HG03095 (cell line): ENCODE data around the gene ZNF264.
"Not testable (repeated sequence)": the region's sequence is repeated elsewhere in the genome, so short reads cannot be mapped to it uniquely, and the experiment has no call there.

Experiments used
- ATAC-seq: cut with Tn5 transposase; IDR thresholded peaks from one replicate; pipeline ENCODE4 v1.9.1; 2021; ENCODE audit warnings: moderate library complexity; ENCODE audit not compliant: unreplicated experiment

Gene ZNF264

GRCh38 chr19:57191141-57192076, at the start of gene ZNF264:
TSS of gene ZNF264 (plus strand) at chr19:57191500. CDS start at chr19:57191914, 414 bp downstream.
- ATAC-seq: peak; percentile 88

GRCh38 chr19:57141699-57142098, 49.6 kb upstream of the ZNF264 start:
- ATAC-seq: no peak

- no peak for ATAC-seq
These were observed 38.4 kb upstream of the ZNF264 start for GRCh38 chr19:57152921-57153320.

- ATAC-seq: no peak
These were observed 29.2 kb upstream of the ZNF264 start for GRCh38 chr19:57161985-57162539.

- ATAC-seq: no peak
These were observed 25.5 kb upstream of the ZNF264 start for GRCh38 chr19:57165846-57166245.

GRCh38 chr19:57167385-57167784, 23.9 kb upstream of the ZNF264 start, which contains the start of gene DUXA:
TSS of gene DUXA (minus strand) at chr19:57167485. CDS start at chr19:57167443, 42 bp downstream.
- ATAC-seq: no peak

GRCh38 chr19:57171551-57172081, 19.7 kb upstream of the ZNF264 start:
- no peak for ATAC-seq

- no peak for ATAC-seq
These were observed 999 bp upstream of the ZNF264 start for GRCh38 chr19:57190301-57190700.

- ATAC-seq: no peak
These were observed 749 bp downstream of the ZNF264 start for GRCh38 chr19:57192077-57192420.

GRCh38 chr19:57192993-57193392, 1.7 kb downstream of the ZNF264 start:
- ATAC-seq: no peak

- not testable (repeated sequence) for ATAC-seq
These were observed 6.6 kb downstream of the ZNF264 start for GRCh38 chr19:57197874-57198273.

GRCh38 chr19:57202160-57202559, 10.9 kb downstream of the ZNF264 start:
- no peak for ATAC-seq

GRCh38 chr19:57210381-57210780, 19.1 kb downstream of the ZNF264 start:
- no peak for ATAC-seq

GRCh38 chr19:57212109-57212508, 20.8 kb downstream of the ZNF264 start:
- no peak for ATAC-seq

GRCh38 chr19:57227502-57227901, 36.2 kb downstream of the ZNF264 start:
- no peak for ATAC-seq

GRCh38 chr19:57231686-57232085, 40.4 kb downstream of the ZNF264 start:
- no peak for ATAC-seq

GRCh38 chr19:57233207-57233606, 41.9 kb downstream of the ZNF264 start:
- ATAC-seq: no peak

- no peak for ATAC-seq
These were observed 48.6 kb downstream of the ZNF264 start for GRCh38 chr19:57239982-57240310.

- ATAC-seq: peak; percentile 94
These were observed 49.2 kb downstream of the ZNF264 start, which contains the start of gene ZNF805 for GRCh38 chr19:57240311-57241090. TSS of gene ZNF805 (plus strand) at chr19:57240632. CDS start at chr19:57240892, 260 bp downstream.

- no peak for ATAC-seq
These were observed 49.9 kb downstream of the ZNF264 start for GRCh38 chr19:57241176-57241575.

- ATAC-seq: no peak
These were observed 51.5 kb downstream of the ZNF264 start for GRCh38 chr19:57242821-57243220.
